Heart left ventricle (tissue), 13 donors: ENCODE data around the gene SLC25A21.

Experiments
- POLR2A ChIP-seq, 2 donors: fragments of 450-650 bp; IDR thresholded peaks; one replicate each; pipeline ENCODE4 v1.6.1; 2017; ENCODE audit warnings: antibody characterized with exemption in 2 of 2, mild to moderate bottlenecking in 2 of 2, moderate library complexity in 2 of 2
- TF ChIP-seq, protein P1 (sequence below), 12 donors: fragments of 200-600 bp; sonication (generic) in 4 of 12; IDR thresholded peaks; one replicate each; pipeline versions ENCODE4 v1.5.0 to v1.8.0; 2018 to 2022; ENCODE audit warnings: antibody characterized with exemption in 12 of 12, mild to moderate bottlenecking in 5 of 12
- donor health status: ischemic (EF 13 %, LVEDD 7.1; RV severe dilation, severe dysfunction).
- donor health status: DM: no; HTN: yes; CAD: no.
- donor health status: DM: no; HTN: no; CAD: no.
- donor health status: ischemic (EF 25% LVEDD 6.9; RV normal size, moderate dysfunction).
- donor health status: ischemic (EF 25% LVEDD 5.7; RV mildly dilated, moderate dysfunction).
- donor health status: ischemic (EF 35%, LVEDD 5.7; RV mildly dilated, moderate dysfunction).
- donor health status: nonischemic (EF 11% LVEDD 7.7; RV severe dilation, severe dysfunction).
- donor health status: DM: yes; HTN: yes; CAD: no.
- donor health status: PGD.
- donor health status: ischemic (EF 29% LVEDD 5.4; RV normal size, mild dysfunction).
- donor health status: nonischemic (EF 23%, LVEDD 6.1; RV moderate dilation, normal function).

DNA sequence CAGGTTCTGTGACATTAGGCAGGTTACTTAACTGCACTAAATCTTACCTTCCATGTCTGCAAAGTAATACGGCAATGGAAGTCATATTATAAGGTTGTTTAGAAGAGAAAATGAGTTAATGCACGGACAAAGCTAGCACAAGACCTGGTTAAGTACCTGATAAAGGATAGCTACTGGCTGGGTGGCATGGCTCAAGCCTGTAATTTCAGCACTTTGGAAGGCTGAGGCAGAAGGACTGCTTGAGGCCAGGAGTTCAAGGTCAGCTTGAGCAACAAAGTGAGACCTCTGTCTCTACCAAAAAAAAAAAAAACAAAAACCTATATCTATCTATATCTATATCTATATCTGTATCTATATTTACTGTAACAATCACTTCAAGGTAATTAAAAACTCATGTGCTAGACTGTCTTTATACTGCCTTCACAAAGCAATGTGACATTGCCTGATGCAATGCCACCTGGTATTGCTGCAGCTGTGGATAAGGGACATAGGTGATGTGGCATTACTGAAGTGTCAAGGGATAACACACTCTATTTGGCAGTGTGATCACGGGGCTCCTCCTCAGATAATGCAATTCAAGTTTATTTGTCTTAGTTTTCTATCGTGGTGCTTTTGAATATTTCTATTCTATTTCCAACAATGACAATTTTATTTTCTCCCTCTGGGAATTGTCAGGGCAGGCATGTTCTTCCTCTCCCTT is 403.6 kb downstream of the SLC25A21 start:
- TF ChIP-seq, protein P1, sequence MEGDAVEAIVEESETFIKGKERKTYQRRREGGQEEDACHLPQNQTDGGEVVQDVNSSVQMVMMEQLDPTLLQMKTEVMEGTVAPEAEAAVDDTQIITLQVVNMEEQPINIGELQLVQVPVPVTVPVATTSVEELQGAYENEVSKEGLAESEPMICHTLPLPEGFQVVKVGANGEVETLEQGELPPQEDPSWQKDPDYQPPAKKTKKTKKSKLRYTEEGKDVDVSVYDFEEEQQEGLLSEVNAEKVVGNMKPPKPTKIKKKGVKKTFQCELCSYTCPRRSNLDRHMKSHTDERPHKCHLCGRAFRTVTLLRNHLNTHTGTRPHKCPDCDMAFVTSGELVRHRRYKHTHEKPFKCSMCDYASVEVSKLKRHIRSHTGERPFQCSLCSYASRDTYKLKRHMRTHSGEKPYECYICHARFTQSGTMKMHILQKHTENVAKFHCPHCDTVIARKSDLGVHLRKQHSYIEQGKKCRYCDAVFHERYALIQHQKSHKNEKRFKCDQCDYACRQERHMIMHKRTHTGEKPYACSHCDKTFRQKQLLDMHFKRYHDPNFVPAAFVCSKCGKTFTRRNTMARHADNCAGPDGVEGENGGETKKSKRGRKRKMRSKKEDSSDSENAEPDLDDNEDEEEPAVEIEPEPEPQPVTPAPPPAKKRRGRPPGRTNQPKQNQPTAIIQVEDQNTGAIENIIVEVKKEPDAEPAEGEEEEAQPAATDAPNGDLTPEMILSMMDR (IDR thresholded peaks at IDR 0.05): no peak
- no peak for TF ChIP-seq POLR2A (IDR thresholded peaks at IDR 0.05)
